Activated CD8-positive, alpha-beta memory T cell treated with anti-CD3 and anti-CD28 coated beads, Interleukin-2, amount 50 U/mL, for 24 hours (primary cell): Measurements from ENCODE around the gene USP40.

Experiments
- DNase-seq: peaks from one replicate; pipeline ENCODE4 v3.0.0-alpha.2; 2020; ENCODE audit errors: extremely low read depth

The USP40 gene

DNA sequence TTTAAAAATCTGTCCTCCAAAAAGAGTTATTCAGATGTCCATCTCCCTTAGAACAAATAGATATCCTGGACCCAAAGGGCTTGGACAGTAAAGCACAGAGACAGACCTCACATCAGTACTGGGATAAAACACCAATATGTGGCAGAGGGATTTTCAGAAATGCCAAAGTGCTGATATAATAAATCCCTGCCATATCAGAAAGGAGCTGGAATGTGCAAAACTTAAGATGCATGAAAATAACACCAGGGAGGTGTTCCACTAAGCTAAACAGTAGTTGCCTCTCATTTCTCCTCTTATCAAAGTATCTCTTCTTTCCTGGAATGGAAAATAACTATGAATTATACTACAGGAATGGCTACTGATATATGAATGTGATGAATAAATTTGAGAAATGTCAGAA, 13.2 kb downstream of the USP40 start:
- no peak for DNase-seq

DNA sequence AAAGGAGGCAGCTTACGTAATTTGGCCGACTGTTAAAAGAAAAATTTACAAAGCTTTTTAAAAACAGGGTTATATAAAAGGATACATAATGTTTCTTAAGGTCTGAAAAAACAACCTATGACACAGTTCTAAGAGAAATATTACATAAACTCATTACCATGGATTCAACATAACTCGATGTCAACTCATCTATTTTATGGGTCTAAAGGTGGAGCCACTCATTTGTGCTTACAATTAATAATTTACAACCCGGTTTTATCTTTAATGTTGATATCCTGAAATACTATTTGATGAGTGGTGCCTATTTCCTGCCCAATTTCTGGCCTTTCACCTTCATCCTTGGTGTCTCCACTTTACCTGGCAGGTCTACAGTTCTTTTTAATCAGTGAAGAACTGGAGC, 15.1 kb downstream of the USP40 start:
- no peak for DNase-seq

DNA sequence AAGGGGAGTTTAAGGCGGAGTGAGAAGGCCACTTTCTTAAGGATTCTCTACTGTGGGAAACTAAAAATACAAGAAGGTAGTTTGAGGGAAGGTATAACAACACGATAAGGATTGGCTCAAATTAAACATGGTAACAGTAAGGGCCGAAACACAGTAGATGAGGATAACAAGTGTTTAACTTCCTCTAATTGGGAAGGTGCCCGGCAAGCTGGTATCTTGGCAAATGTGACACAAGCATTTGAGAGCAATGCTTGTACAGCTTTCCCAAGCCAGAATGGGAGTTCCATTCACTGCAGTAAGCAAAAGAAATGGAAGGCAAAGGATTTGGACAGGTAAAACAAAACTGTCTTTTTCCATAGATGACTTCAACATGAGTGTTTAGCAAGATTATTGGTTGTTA, 19.8 kb downstream of the USP40 start:
- DNase-seq = no peak

DNA sequence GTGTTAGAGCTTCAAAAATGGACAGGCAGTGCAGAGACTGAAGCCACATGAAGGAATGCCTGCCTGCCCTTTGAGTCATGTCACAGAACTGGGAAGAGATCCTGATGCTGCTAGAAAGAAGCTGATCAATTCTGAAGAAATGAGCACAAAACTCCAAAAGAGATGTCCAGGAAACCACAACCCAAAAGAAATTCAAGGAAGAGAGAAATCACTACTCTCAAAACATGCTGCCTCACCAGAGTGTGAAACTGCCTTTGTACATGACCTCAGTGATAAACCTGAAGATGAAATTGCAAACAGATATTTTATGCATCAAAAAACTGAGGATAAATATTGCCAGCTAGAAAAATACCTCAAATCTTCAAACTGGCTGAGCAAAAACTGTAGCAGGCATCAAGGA, 20.5 kb downstream of the USP40 start:
- no peak for DNase-seq

DNA sequence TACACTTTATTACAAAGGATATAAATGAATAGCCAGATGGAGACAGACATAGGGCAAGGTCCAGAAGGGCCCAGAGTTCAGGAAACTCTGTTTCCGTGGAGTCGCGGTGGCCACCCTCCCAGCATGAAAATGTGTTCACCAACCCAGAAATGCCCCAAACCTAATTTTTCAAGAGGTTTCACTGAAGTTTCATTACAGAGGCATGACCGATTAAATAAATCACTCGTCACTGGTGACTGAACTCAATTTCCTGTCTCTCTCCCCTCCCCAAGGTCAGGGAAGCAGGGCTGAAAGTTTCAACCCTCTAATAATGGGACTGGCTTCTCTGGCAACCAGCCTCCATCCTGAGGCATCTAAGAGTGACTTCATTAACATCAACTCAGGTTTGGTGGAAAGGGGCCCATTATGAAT, 22.4 kb downstream of the USP40 start:
- DNase-seq = no peak

DNA sequence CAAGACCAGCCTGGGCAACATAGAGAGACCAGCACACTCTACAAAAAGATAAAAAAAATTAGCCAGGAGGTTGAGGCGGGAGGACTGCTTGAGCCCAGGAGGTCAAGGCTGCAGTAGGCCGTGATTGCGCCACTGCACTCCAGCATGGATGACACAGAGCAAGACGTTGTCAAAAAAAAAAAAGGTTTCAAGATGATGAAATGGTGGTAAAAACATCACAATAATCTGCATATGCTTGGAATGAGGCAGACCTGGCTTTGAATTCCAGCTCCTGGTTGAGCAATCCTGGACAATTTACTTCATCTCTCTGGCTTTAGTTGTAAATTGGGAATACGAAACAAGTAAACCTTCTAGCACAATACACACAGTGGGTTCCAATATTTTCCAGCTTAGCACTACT, 24.1 kb downstream of the USP40 start:
- no peak for DNase-seq

DNA sequence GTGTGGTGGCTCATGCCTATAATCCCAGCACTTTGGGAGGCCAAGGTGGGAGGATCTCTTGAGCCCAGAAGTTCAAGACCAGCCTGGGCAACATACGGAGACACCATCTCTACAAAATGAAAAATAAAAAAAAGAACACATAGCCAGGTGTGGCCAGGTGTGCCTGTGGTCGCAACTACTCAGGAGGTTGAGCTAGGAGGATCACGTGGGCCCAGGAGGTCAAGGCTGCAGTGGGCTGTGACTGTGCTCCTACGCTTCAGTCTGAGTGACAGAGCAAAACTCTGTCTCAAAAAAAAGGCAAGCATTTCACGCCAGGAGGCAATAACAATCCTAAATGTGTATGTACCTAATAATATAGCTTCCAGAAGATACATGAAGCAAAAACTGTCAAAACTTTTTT, 27.8 kb downstream of the USP40 start:
- no peak for DNase-seq

DNA sequence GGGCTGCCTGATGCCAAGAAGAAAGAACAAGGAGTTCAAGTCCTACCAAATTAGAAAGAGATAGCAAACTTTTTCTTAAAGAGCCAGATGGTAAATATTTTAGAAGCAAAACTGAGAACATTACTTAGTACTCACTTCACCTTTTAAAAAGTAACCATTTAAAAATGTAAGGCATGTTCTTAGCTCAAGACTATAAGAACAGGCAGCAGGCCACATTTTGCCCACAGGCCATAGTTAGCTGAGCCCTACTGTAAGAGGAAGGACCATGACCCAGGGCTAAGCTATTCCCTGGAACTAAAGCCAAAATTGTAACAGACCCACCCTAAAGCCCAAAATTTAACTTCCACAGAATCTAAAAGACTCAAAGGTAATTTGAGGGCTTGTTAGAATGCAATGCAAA, 31.3 kb downstream of the USP40 start:
- no peak for DNase-seq

DNA sequence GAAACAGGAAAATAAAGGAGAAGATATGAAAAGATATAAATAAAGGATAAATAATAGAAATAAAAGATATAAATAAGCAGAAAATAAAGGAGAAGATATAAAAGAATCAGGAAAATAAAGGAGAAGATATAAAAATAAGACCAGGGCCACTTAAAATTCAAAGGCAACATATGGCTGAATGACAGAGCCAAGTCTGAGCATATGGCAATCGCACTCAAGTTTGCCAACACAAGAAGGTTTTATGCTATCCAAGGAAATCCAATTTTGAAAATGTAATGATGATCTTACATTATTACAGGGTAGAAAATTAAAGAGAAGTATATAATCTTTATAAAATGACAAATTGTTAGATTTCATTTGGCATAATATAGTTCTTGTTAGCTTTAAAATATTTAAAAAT, 33.6 kb downstream of the USP40 start:
- no peak for DNase-seq

DNA sequence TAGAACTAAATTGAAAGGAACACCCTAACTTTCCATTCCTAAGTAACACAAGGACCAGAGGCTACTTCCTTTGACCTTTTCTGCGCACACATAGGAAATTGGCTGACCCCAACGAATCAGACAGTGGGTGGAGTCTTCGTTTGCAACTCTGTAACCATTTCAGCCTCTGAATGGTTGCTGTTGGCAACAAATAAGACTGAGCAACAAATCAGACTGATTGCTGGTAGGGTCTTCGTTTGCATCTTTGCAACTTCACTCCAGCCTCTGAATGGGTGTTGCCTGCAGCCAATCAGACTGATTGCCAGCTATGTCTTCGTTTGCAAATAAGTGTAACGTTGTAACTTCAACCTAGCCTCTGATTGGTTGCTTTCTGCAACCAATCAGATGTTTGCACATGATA, 34.6 kb downstream of the USP40 start:
- no peak for DNase-seq

DNA sequence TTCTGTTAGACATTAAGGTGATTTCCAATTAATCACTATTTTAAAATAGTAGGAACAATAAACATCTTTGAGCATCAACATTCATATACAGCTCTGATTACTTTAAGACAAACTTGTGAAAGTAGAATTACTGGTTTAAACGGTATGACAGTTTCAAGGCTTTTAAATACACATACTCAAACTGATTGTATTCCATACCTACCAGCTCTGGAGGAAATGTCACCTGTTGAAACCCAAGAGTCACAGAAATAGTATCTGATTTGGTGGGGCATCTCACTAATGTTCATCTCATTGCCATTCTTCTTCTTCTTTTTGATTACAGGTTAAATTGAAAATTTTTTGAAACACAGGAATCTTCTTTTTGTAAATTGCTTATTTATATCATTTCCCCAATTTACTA, 36.2 kb downstream of the USP40 start:
- no peak for DNase-seq

DNA sequence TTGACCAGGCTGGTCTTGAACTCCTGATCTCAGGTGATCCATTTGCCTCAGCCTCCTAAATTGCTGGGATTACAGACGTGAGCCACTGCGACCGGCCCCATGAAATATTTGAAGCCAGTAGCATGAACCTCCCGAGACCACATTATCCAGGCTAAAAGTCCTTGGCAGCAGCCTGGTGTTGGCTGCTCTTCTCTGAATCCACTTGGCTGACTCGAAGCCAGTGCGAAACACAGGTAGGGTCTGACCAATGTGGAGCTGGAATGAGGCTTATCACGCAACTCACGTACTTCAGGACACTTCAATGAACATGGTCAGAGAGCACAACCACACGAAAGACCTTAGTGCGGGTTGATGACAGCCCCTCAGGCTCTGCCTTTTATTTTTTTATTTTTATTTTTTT, 38.4 kb downstream of the USP40 start:
- DNase-seq = no peak

DNA sequence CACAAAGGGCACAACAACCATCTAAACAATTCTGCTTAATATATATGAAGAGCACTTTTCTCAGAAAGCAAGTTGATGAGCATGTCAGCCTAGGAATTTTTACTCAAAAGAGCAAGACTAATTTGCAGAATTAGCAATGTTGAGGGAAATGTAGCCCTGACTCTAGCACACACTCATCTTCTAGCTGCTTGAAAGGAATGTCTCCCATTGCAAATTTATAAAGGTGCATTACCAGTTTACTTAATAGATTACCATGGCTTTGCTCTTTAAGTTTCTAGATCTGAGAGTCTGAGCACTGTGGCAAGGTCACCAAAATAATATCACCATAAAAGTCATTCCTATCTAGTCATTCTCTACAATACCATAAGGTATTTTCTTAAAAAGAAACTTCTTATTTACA, 40.8 kb downstream of the USP40 start:
- no peak for DNase-seq

DNA sequence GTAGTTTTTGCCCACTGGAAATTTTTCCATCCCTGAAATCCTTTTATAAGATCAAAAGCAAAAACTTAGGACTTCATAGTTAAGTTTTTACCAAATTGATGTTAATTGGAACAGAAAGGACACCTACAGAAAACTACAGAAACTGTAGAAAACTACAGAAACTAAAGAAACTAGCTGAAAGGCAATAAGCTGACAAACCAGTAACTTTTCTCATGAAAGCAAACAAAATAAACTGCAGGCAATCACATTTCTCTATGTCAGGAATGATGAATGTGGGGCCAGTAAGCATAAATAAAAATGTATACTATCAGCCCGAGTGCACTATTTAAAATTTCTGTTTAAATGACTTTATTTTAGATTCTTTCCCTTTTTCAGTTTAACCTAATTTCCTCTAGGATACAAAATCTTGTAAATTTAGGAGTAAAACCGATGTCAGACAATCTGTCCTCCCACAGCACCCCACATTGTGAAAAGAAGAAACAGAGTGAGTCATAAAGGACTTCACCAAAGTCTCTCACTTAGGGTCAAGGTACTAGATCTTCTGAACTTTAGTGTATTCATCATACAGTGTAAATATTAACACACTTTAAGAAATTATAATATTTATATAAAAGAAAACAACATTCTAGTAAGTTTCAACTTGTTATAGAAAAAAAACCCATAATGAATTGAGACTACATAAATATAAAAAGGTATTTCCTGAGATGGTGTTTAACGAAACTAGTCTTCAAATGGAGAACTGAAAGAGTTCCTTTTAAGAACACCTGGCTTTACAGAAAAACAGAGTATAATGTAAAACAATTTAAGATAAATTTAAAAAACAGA, 46.6 kb downstream of the USP40 start:
- no peak for DNase-seq

DNA sequence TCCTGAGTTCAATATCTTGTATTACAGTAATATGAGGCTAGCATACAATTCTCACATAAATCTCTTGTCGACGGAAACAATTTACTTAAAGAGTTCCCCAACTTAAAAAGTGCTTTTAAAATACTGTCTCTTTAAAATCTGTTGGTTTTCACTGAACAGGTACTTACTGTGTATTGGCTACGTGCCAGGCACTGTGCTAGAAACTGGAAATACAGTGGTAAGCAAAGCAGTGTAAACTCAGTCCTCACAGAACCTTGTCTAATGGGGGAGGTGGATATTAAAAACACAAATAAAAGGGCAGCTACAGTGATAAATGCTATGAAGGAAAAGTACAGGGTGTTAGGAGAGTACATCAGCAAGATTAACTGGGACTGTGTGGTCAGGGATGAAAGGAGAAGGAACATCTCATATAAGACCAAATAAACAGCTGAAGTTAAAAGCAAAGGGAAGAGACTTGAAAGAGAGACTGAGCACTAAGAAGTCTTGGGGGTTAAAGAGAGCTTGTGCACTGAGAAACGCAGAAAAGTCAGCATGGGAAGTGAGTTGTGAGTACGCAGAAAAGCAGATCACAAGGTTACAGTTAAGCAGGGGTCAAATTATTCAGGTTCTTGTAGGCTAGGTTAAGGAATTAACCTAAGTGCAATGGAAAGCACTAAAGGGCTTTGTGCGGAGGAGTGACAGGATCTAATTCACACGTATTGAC, 52.5 kb downstream of the USP40 start:
- no peak for DNase-seq

DNA sequence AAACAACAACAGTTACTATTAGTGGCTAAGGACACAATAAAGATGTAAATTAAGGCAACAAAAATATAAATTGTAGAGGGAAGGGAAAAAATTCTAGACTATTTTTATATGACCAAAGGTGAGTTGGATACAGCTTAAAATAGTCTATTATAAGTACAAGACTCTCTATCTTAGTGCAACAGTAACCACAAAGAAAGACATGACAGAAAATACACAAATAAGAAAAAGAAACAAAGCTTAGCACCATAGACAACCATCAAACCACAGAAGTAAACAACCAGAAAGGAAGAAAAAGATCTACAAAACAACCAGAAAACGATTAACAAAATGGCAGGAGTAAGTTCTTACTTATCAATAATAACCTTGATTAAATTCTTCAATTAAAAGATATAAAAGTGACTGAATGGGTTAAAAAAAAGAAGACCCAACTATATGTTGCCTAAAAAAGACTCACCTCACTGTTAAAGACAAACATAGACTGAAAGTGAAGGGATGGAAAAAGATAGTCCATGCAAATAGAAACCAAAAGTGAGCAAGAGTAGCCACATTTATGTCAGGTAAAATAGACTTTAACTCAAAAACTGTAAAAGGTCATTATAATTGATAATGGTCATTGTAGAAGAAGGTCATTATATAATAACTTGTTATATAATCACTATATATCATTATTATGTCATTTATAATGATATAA, 62.5 kb downstream of the USP40 start:
- no peak for DNase-seq

DNA sequence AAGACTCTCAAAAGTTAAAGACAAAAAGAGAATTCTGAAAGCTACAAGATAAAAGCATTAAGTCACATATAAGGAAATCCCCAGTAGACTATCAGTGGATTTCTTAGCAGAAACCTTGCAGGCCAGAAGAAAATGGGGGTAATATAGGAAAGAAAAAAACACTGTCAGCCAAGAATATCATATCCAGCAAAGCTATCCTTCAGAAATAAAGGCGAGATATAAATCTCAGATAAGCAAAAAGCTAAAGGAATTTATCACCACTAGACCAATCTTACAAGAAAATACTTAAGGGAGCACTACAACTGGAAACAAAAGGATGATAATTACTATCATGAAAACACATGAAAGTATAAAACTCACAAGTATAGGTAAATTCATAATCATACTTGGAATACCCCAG, 63.1 kb downstream of the USP40 start:
- DNase-seq = no peak

DNA sequence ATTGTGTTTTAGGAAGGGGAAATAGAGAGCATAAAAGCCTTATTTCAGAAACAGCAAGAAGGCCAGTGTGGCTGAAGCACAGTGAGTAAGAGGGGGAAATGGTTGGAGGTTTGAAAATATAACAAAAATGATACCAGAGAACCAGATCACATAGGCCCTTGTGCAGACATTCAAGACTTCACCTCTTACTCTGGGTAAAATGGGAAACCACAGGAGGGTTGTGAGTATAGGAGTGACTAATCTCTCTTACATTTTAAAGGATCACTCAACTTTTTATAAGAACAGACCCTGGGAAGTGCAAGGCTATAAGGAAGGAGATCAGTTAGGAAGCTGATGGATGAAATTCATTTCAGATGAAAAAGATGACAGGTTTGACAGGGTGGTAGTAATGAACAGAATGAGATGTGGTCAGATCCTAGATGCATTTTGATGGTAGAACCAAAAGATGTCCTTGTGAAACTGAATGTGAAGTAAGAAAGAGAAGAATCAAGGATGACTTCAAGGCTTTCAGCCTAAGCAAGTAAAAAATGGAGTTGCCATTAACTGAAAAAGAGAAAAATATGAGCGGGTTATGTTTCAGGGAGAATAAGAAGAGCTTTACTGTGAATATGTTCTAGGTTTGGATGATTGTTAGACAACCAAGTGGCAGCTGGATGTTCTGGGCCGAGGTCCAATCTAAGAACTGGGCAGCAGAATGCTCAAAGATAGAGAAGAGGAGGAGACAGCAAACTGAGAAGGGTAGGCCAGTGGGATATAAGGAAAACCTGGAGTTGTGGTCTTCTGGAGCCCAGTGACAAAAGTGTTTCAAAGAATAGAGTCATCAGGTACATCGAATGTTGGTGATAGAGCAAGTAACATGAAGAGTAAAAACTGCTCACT, 65.1 kb downstream of the USP40 start:
- no peak for DNase-seq

DNA sequence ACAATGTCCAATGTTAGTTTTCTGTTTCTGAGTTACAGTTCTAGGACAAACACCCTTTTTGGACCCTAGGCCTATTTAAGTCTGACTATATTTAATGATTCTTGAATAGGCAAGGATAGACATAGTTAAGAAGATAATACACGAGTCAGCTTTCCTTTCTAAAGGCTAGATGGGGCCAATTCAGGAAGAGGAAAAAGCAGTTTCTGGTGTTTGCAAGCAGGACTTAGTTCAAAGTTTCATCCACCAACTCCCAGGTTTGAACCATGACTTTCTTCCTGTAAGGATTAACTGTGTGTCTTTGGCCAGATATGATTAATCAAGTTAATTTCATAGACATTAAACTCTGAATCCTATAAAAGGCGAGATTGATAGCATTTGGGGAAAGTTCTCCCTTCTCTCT, 66.7 kb downstream of the USP40 start:
- no peak for DNase-seq

DNA sequence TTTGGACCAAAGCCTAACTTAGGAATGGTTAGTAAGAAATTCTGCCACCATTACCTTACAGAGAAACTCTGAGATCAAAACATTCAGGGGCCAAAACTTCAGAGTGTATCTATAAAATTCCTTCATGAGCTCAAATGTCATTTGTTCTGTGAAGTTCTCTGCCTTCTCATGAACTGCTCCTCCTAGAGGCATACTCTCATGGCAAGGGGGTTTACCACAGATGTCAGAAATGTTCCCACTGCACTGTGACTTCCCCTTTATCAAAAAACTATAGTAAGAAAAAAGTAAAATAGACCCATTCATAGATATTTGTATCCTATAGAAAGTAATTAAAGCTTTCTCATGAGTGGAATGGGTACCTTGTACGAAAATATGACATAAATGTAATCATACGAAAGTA, 68.5 kb downstream of the USP40 start:
- no peak for DNase-seq

DNA sequence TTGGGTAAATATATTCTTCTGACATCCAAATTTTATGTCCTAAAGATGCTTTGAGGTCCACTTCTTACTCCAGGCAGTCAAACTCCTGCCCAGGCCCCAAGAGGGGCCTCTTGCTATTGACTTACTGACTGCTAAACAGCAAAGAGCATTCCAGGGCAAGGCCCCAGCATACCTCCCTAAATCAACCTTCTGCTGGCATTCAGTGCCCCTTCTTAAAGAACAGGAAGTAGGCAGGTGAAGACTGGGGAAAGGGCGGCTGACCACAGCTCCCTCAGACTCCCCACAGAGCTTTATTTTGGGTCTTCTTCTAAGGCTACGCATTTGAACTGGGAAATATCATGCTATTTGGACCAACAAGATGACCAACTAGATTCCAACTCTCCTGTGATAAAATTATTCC, 68.9 kb downstream of the USP40 start:
- DNase-seq = no peak
